22Rv1 (cell line): Measurements from ENCODE around the gene GORASP1.

ENCODE experiments used
- CTCF ChIP-seq: fragments of 450-650 bp; IDR thresholded peaks from 2 replicates; pipeline ENCODE4 v1.5.1; 2017; ENCODE audit warnings: mild to moderate bottlenecking
- ZFX ChIP-seq: fragments of 450-650 bp; IDR thresholded peaks from 2 replicates; pipeline ENCODE4 v1.6.1; 2017; ENCODE audit warnings: antibody characterized with exemption, borderline replicate concordance

GRCh38 chr3:39156421-39156820, 49.0 kb upstream of the GORASP1 start:
- TF ChIP-seq CTCF (no peak), ZFX (no peak)
